HS-27A (cell line): ENCODE results near the gene PLPPR2.
"Not testable (repeated sequence)": the region's sequence is repeated elsewhere in the genome, so short reads cannot be mapped to it uniquely, and the experiment has no call there.

ENCODE experiments used
- DNase-seq: peaks from one replicate; pipeline ENCODE4 v3.0.0-alpha.2; 2012; ENCODE audit warnings: low read depth, missing footprints

PLPPR2 gene

DNA sequence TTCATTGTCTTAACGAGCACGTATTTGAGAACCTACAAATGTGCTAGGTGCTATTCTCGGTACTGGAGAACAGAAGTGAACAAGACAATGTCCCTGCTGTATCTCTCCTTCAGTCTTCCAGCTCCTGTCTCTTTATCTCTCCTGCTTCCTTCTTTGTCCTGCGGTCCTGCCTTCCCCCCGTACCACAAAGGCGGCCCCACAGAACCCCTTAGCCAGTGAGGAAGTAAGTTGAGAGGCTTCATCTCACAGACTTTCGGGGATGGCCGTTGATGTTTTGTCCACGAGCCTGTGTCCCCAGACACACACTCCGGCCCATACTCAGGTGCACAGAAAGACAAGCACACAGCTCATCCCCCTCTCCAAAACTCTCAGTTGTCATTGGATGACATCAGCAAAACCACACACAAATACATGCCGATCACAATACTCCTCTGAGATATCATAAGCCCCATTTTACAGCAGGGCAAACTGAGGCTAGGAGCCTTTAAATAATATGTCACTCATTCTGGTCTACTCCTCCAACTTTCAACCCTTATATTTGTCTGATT, 18.7 kb downstream of the PLPPR2 start:
- no peak for DNase-seq

DNA sequence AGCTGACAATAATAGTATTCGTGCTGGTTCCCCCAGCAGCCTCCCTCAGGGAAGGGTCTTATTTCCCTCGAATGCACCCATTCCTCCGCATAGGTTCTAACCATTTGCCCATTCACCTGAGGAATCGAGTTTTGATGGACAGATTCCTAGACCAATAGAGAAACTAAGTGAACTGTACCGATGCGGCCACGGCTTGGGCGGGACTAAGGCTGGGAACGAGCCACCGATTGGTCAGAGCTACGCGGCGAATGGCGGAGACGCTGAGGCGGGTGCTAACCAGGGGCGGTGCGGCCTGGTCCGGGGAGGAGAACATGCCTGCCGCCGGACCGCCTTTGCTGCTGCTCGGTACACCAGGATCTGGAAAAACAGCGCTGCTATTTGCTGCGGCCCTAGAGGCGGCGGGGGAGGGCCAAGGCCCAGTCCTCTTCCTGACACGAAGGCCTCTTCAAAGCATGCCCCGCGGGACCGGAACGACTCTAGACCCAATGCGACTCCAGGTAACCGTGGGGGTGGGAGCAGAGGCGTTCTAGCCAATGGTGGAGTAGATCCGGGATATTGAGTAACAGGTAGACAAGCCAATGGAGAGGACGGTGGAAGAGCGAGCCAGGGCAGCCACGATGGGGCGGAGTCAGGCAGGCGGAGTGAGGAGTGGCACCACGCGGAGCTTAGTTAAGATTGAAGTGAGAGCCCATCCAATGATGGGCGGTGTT, 19.4 kb downstream of the PLPPR2 start, which contains the start of gene SWSAP1:
SWSAP1 (plus strand) TSS at position 234 of the 710 bp plus-strand sequence; CDS start at position 249, 15 bp downstream.
- peak; percentile 95 for DNase-seq

DNA sequence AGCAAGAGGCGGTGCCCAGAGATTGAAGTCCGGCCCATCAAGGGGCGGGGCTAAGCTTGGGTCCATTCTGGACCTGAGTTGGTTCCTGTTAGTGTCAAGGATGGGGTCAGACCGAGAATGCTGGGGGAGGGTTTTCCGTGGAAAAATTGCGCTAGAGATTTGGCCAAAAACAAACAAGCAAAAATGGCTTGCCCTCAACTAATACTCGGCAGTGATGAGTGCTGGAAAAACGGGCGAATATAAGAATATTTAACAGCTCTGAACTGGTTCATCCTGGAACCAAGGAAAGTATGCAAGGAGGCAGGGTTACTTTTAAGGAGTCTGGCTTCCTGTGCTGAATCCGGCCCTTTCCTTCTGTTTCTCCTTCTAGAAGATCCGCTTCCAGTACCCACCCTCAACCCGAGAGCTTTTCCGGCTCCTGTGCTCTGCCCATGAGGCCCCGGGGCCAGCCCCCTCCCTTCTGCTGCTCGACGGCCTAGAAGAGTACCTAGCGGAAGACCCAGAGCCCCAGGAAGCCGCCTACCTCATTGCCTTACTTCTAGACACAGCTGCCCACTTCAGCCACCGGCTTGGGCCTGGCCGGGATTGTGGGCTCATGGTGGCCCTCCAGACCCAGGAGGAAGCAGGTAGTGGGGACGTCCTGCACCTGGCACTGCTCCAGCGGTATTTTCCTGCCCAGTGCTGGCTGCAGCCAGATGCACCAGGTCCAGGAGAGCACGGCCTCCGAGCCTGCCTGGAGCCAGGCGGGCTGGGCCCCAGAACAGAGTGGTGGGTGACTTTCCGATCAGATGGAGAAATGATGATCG, 20.1 kb downstream of the PLPPR2 start:
- no peak for DNase-seq

DNA sequence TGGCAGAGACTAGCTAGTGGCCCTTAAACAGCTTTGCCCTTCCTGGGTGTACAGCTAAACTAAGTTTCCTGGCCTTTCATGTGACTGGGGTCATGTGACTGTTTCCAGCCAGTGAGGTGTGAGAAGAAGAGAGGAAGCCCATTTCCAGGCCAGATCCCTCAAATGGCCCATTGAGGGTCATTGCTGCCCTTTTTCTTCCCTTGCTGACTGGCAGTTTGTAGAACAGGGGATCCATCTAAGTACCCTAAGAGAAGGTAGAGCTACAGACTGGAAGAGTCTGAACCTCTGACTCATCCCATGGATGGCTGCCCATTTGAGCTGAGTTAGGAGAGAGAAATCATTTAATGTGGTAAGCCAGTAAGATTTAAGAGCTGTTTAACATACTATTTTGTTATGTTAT, 22.0 kb downstream of the PLPPR2 start:
- peak; percentile 62 for DNase-seq

DNA sequence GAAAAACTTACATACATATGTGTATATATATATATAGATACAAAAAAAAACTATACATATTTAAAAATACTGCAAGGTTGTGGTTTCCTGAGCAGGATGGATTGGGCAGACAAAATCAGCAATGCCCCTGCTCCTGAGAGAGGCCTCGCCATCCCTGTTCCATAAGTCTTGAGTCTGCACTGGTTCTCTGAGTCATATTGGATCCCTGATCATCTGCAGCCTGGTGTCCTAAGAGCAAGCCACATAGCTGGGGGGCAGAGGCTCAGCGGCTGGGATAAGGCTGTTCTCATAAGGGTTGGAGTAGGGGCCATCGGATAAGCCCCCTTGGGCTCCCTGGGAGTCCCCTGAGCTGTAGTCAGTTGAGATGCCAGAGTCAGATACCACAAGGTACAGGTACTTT, 22.5 kb downstream of the PLPPR2 start:
- no peak for DNase-seq

DNA sequence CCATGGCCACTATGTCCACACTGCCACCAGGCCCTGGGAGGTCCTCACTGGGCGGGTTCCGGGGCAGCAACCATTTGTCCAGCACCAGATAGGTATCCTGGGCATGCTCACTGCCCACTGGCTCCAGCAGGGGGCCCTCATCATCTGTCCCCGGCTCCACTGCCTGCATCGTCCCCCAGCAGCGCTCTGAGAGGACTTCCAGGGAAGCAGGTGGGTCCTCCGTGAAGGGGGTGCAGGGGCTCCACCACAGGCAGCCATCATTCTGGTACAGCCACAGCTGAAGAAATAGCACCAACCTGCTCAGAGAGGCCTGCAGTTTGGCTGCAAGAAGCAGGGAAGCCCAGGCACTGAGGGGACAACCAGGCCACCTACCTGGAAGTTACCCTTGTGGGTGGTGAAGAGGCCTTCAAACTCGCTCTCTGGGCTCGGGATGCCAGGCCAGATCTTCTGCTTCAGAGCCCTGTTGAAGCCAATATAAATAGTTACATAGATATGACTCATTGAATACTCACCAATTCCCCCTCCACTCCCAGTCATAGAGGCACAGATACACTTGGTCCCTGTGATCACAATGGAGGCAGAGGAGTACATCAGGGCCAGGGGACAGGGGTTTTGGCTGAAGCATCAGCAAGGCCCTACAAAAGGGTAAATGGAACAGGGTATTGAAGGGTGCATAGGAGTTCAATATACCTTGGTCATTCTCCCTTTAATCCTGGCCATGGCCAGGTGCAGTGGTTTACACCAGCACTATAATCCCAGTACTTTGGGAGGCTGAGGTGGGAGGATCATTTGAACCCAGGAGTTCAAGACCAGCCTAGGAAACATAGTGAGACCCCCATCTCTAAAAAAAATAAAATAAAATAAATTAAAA, 23.3 kb downstream of the PLPPR2 start:
- DNase-seq, result peak; percentile 60

DNA sequence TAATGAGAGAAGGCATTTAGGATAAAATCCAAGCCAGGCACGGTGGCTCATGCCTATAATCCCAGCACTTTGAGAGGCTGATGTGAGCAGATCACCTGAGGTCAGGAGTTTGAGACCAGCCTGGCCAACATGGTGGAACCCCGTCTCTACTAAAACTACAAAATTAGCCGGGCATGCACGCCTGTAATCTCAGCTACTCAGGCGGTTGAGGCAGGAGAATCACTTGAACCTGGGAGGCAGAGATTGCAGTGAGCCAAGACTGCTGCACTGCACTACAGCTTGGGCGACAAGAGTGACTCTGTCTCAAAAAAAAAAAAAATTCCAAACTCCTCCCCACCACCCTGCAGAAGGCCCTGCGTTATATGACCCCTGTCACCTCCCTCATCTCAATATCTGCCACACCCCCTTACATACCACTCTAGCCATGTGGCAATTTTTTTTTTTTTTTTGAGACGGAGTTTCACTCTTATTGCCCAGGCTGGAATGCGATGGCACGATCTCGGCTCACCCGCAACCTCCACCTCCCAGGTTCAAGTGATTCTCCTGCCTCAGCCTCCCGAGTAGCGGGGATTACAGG, 24.1 kb downstream of the PLPPR2 start:
- DNase-seq, result not testable (repeated sequence)

DNA sequence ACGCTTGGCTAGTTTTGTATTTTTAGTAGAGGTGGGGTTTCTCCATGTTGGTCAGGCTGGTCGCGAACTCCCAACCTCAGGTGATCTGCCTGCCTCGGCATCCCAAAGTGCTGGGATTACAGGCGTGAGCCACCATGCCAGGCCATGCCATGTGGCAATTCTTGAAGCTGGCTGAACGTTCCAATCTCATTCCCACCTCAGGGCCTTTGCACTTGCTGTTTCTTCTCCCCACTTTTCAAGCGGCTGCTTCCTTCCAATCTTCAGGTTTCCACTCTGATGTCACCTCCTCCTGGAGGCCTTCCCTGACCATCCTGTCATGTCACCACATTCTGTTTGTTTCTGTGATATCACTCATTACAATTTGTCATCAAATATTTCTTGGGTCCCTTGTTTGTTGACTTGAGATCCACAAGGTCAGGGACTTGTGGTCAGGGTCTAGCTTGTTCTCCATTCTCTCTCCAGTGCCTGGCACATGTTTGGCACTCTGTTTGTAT, 24.7 kb downstream of the PLPPR2 start:
- DNase-seq, result no peak

DNA sequence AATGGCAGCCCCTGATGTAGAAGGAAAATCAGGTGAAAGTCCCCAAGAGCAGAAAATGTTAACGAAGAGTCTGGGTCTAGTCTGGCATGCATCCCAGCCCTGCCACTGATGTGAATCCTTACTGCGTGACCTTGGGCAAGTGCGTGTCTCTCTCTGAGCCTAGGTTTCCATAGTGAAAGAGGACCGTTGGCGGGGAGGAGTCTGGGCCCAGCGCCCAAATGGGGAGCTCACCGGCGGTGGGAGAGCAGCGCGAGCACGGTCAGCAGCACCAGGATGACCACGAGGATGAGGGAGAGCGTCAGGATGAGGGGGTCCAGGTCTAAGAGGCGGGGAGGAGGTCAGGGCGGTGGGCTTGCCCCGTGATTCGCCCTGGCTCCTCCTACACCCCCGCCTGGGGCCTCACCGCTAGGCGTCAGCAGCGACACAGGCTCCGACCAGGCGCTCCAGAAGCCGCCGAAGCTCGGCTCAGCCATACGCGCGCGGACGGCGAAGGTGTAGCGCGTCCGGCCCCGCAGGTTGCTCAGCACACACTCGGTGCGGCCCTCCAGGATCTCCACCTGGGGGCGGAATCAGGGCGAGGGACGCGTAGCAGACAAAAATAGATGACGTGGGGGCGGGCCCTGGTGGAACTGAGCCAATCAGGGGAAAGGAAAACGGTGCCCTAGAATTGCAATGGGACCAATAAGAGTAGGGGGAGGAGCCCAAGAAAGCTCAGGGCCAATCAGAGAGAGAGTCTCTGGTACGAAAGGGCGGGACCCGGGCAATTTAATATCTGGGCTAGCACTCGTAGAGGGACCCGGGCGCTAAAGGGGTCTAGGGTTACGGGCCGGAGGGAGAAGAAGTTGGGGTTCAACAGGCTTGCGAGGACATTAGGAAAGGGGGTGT, 25.7 kb downstream of the PLPPR2 start:
- peak; percentile 87 for DNase-seq

DNA sequence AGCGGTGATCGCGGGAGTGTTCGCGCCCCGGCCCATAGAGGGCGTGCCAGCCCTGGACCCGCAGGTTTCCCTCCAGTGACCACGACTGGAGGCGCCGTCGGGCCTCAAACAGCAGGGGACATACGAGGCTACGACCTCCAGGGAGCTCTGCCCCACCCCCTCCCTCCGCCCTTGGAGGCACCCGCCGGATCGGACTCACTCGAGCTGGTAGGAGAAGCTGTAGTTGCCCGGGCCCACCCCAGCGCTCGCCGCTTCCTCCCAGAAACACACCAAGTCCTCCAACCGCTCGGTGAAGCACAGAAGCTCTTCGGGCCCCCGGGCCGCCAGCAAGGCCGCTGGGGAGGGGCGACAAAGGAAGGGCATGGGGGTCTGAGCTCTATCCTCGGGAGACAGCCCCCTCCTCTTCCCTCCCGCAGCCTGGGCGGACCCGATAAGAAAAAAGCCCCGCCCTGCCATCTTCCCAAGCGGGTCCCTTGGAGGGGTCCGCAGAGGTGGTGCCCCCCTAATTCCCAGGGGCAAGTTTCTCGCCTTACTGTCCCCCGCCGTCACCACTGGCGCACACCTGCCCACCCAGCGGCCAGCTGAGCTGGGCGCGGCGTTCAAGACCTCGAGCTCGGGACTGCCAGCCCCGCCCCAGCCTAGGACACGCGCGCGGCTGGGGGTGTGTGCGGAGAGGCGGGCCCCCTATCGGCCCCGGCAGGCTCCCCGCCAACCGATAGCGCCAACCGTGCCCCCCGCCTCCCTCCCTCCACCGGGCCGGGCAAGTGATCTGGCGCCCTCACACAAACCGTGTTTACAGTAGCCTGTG, 27.9 kb downstream of the PLPPR2 start:
- DNase-seq, result no peak

DNA sequence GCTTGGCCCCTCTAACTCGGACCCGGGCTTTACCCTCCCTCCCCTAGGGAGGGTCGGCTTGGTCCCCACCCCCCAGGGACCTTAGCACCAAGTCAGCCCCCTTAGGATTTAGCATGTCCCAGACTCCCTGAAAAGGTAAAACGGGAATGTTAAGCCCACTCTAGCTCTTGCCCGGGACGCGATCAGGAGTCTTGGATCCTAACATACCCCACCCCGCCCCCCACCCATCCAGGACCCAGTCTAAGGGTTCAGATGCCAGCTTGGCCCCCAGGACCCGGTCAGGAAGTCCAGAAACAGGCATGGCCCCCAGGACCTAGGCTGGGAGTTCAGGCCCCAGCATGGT, 28.4 kb downstream of the PLPPR2 start:
- DNase-seq, result no peak

DNA sequence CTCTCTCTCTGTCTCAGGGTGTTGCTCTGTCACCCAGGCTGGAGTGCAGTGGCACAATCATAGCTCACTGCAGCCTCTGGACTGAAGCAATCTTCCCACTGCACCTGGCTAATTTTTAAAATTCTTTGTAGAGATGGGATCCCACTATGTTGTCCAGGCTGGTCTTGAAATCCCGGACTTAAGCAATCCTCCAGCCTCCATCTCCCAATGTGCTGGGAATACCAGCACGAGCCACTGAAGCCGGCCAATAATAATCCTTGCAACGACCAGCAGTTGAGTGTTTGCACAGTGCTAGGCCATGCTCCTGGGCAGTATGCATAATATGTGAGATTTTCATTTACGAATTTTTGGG, 29.5 kb downstream of the PLPPR2 start:
- DNase-seq, result no peak

DNA sequence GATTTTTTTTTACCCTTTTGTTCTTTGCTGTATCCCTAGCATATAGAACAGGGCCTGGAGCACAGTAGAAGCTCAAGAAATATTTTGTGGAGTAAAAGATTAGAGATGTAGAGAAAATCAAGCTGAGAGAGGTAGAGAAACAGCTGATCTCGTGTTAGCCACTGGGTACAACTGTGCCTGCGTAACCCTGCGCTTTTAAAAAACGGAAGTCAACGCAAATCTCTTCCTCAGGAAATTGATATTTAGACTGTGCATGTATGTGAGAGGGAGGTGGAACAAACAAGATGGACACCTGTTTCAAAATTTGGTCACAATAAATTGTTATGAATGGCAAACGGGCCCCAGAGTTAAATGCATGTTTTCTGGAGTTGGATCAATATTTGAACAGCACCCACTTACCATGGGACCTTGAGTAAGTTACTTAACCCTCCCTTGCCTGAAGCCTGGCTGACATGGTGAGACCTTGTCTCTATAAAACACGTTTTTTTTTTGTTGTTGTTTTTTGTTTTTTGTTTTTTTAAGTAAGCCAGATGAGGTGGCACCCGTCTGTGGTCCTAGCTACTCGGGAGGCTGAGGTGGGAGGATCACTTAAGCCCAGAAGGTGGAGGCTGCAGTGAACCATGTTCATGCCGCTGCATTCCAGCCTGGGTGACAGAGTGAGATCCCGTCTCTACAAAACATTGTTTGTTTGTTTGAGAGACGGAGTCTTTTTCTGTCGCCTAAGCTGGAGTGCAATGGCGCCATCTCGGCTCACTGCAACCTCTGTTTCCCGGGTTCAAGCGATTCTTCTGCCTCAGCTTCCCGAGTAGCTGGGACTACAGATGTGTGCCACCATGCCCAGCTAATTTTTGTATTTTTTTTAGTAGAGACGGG, 32.2 kb downstream of the PLPPR2 start:
- no peak for DNase-seq

DNA sequence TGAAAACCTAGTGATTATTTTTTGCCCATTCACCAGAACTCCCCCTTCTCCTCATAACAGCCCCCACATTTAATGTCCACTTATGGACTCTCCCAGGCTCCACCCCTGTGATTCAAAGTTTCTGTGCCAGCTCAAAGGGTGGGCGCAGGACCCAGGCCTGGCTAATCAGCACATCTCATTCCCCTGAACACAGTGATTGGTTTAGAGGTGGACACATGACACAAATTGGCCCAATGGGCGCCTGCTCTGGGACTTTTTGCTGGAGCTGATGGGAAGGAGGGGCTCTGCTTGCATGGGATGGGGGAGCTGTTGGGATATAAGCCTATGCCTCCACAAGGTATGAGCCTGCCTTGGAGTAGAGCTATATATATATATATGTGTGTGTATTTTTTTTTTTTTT, 35.1 kb downstream of the PLPPR2 start:
- DNase-seq, result no peak

DNA sequence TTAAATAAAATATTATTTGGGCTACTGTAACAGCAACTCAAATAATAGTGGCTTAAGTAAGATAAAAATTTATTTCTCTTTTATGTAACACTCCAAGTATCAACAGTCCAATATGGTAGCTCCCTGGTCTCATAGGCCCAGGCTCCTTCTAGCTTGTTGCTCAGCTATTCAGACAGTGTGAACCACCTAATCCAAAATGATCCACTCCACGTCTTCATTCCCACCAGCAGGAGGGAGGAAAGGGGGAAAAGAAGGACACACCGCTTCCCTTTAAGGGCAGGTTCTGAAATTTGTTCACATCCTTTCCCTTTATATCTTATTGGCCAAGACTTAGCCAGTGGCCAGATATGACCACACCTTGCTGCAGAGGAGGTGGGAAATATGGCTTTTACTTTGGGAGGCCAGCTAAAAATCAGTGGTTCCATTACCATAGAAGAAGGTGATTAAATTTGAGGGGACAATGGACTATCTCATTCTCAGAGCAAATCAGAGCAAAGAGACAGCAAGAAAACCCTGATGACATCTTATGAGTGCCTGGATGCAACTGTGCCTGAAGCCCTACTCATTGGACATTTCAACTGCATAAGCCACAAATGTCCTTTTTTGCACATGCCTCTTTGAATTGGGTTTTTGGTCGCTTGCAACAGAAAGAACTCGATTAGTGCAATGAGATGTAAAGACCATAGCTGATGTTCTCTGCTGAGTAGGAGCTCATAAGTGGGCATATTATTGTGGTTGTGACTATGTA, 35.9 kb downstream of the PLPPR2 start:
- no peak for DNase-seq

DNA sequence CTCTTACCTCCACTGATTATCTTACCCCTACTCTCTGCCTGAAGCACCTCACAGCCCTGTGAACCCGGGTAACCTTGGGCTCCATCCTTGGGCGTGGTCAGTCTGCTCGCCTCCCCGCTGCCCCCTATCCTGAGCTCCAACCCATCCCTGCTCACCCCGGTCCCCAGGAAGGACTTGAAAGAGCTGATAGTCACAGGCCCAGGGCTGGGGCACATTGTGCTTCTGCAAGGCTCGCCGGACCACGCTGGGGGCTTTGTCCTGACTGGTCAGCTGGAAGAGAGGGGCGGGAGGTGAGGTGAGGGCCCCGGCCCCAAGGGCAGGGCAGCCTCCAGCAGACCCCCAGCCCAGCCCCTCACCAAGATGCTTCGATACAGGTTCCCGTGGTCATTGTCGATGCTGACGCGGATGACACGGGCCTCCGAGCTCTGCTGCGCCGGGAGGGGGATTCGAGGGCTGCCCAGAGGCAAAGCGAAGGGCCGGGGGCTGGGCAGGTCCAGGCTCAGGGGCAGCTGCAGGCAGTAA, 41.9 kb downstream of the PLPPR2 start:
- no peak for DNase-seq

DNA sequence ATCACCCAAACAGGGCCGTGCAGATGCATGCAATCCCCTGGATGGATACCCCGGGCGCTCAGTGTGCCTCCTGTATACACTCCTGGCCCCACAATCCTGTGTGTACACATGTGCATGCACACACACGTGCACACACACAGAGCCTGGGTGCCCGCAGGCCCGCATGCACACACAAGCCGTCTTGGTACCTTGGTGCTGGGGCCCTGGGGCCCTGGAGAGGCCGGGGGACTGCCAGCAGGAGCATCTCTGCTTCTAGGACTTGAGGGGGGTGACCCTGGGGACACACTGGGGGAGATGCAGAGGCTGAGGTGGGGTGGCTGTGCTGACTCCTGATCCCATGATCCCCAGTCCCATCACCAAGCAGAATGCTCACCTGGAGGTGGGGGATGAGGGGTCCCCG, 44.4 kb downstream of the PLPPR2 start:
- DNase-seq, result no peak

DNA sequence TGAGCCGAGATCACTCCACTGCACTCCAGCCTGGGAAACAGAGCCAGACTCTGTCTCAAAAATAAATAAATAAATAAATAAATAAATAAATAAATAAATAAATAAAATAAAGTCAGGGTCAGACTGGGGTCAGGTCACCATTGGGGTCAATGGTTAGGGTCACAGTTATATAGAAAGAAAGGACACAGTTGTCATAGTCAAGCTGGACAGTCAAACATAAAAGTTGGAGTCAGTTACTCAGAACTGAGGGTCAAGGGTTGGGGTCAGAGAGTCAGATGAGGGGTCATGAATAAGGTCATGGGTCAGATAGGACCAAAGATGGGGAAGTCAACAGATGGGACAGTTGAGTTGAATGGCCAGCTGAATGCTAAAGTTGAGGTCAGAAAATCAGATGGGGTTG, 45.6 kb downstream of the PLPPR2 start:
- DNase-seq, result no peak
